Measurements from ENCODE around the gene ABCC1. TPM values are rescaled to one million over a fixed set of nuclear protein-coding genes. Genes with fewer than 3 reads are reported as not detected.
A peak's percentile ranks its signal among the peaks of the same experiment; 100 is the strongest.

The ABCC1 gene
- polyA plus RNA-seq, 1 donor, result 4.5 TPM

DNA sequence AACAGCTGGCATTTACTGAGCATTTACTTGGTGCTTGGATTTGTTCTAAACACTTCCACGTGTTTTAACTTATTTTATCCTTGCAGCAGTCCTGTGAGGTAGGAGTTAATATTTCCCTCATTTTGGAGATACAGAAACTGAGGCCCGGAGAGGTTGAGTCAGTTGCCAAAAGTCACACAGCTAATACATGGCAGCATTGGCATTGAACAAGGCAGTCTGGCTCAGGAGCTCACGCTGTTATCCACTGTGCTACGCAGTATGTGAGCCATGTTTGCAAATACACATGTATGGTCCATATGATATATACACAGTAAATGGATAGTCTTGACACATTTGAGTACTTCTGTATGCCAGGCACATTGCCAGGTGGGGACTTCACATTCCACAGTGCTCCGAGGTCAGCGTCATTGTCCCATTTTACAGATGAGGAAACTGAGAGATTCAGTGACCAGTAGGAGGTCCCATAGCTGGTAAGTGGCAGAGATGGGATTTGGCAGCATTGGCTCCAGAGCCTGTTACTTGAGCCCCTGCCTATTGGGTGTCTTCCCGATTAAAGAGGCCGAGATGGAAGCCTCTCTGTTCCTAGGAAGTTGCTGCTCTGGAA lies 163.1 kb downstream of the ABCC1 start:
- DNase-seq, result no peak

GRCh38 chr16:16113076-16113475 lies 163.7 kb downstream of the ABCC1 start:
- DNase-seq, result no peak

GRCh38 chr16:16116841-16117240 lies 167.4 kb downstream of the ABCC1 start:
- DNase-seq, result no peak

DNA sequence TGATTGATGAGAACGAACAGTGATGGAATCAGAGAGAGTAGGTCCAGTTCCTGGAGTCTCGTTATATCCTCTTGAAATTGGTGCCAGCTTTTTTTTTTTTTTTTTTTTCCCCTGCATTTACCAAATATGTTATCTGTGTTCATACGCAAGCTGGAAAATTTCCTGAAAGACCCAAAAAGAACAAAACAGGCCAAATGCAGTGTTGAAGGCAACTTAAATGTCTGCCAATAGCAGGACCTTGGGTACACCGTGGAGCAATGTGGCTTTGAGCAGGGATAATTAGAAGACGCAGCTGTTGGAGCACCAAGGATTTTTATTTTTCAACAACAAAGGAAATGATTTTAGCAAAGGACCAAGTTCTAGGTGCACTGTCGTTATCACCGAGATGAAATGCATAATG lies 168.9 kb downstream of the ABCC1 start:
- DNase-seq, result no peak

GRCh38 chr16:16120044-16120381 lies 170.6 kb downstream of the ABCC1 start:
- no peak for DNase-seq

GRCh38 chr16:16120382-16121184 lies 171.2 kb downstream of the ABCC1 start:
- no peak for DNase-seq

DNA sequence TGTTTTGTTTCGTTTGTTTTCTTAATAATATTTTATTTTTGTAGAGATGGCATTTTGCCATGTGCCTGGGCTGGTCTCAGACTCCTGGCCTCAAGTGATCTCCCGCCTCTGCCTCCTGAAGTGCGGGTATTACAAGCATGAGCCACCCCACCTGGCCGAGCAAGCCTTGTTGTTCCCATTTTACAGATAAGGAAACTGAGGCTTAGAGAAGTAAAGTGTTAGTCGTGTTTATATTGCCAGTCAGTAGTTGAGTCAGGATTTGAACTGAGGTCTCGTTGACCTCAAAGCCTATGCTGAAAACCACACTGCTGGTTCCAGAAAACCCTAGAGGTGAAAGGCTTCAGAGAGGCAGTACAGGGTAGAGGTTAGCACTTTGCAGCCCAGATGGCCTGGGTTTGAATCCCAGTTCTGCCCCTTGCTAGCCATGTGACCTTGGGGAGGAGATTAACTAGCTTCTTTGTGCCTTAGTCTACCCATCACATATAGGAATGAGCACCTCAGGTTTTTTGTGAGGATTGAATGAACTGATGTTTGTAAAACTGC lies 171.8 kb downstream of the ABCC1 start:
- no peak for DNase-seq

- no peak for DNase-seq
Observed at GRCh38 chr16:16122264-16122663, 172.8 kb downstream of the ABCC1 start.

- no peak for DNase-seq
Observed at GRCh38 chr16:16124438-16124837, 175.0 kb downstream of the ABCC1 start.

DNA sequence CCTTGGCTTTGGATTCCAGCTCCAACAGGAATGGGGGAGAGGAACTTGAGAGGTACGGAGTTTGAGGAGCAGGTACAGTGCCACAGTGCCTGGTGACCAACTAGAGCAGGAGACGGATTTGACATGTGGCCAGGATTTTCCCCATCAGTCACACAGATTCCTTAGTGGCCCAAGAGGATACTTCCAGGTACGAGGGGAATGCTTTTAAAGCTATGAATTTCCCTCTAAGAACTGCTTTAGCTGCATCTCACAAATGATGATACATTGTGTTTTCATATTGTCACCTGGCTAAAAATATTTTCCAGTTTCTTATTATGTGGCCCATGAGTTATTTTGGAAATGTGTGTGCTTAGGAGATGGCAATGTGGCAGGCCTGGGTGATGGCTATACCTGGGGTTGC lies 175.6 kb downstream of the ABCC1 start:
- no peak for DNase-seq

GRCh38 chr16:16126896-16127295 lies 177.5 kb downstream of the ABCC1 start:
- DNase-seq, result no peak

DNA sequence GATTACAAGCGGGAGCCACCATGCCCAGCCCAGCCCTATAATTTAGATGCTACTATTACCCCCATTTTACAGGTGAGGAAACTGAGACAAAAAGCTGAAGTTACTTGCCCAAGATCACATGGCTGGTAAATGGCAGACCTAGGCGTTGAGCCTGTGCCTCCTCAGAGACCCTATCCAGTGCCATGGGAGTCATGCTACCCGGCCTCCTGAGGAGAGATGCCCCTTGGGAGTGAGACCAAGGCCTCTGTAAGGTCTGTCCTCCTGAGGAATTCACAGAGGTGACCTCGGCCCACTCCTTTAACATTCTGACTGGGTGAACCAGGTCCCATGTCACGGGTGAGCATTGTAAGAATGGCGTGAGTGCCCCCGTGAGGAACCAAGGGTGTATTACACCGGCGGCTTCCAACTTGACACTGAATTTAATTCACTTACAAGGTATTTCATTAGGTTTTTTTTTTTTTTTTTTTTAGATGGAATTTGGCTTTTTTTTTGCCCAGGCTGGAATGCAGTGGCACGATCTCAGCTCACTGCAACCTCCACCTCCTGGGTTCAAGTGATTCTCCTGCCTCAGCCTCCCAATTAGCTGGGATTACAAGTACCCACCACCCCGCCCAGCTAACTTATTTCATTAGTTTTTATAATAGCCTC lies 178.2 kb downstream of the ABCC1 start:
- peak; percentile 45 for DNase-seq

DNA sequence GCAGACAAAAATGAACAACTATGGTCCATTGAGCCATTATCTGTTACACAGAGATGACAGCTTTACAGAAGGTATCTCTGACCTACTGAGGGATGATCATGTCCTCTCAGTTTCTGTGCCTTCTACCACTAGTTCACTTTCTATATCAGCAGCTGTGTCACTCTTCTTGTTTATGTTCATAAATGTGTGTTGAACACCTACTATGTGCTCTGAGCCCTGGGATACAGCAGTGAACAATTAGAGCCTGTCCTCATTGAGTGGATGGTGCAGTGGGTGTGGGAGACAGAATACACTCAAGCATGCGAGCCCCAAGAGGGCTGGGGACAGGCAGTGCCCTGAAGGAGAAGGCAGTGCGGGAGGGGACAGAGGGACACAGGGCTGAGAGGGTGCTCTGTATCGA lies 181.8 kb downstream of the ABCC1 start:
- DNase-seq, result no peak

GRCh38 chr16:16131659-16132058 lies 182.2 kb downstream of the ABCC1 start:
- DNase-seq, result no peak

- DNase-seq, result no peak
Observed at GRCh38 chr16:16133943-16134604, 184.7 kb downstream of the ABCC1 start.

DNA sequence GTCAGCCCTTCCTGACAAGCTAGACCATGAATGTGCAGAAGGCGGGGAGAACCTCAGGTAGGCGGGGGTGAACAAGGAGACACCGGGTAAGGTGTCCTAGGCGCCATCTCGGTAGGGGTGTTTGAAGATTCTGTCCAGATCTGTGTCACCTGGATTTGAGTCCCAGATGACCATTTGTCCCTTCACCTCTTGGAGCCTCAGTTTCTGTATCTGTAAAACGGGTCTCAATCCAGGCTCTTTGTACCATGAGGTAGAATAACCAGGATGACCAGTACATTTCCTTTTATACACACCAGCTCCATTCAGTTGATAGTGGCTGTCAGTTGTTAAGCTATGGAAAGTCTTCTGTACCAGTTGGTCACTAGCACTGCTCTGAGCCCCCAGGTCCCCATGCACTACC lies 187.2 kb downstream of the ABCC1 start:
- no peak for DNase-seq

DNA sequence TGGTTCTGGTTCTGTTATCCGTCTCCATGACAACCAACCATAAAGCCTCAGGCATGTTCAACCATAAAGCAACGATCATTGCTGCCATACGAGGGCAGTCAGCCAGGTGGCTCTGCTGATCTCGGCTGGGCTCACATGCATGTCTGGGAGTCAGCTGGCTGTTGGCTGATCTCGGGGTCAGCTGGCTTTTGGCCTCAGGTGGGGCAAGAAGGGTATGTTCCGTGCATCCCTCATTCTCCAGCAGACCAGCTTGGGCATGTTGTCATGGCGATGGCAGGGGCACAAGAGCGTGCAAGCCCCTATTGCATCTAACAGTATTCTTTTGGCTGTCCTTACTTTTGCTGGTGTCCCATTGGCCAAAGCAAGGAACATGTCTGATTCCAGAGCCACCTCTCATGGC lies 187.7 kb downstream of the ABCC1 start:
- DNase-seq, result no peak

DNA sequence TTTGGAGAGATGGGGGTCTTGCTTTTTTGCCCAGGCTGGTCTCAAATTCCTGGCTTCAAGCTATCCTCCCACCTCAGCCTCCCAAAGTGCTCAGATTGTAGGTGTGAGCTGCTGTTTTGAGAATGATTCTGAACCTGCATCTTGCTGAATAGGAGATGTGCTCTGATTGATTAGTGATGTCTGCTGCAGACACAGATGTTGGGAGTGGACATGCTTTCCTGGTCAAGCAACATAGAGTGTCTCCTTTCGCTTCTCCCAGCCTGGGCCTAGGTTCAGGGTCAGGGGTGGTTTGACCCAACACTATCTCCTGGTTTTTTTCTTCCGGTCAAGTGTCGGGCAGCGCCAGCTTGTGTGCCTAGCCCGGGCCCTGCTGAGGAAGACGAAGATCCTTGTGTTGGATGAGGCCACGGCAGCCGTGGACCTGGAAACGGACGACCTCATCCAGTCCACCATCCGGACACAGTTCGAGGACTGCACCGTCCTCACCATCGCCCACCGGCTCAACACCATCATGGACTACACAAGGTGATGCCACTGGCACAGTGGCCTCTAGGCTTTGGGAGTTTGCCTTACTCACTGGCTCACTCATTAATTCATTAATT lies 188.7 kb downstream of the ABCC1 start:
- DNase-seq, result no peak

GRCh38 chr16:16139061-16139460 lies 189.6 kb downstream of the ABCC1 start:
- DNase-seq, result no peak

- no peak for DNase-seq
Observed at GRCh38 chr16:16139806-16140205, 190.4 kb downstream of the ABCC1 start.

- no peak for DNase-seq
Observed at GRCh38 chr16:16140537-16140936, 191.1 kb downstream of the ABCC1 start.

- no peak for DNase-seq
Observed at GRCh38 chr16:16141141-16141540, 191.7 kb downstream of the ABCC1 start.
